Measurements from ENCODE around the gene ZNF521. TPM values are rescaled to one million over a fixed set of nuclear protein-coding genes. Genes with fewer than 3 reads are reported as not detected.

Gene ZNF521
- total RNA-seq, result 1.2 and 2.1 TPM in 2 replicates

DNA sequence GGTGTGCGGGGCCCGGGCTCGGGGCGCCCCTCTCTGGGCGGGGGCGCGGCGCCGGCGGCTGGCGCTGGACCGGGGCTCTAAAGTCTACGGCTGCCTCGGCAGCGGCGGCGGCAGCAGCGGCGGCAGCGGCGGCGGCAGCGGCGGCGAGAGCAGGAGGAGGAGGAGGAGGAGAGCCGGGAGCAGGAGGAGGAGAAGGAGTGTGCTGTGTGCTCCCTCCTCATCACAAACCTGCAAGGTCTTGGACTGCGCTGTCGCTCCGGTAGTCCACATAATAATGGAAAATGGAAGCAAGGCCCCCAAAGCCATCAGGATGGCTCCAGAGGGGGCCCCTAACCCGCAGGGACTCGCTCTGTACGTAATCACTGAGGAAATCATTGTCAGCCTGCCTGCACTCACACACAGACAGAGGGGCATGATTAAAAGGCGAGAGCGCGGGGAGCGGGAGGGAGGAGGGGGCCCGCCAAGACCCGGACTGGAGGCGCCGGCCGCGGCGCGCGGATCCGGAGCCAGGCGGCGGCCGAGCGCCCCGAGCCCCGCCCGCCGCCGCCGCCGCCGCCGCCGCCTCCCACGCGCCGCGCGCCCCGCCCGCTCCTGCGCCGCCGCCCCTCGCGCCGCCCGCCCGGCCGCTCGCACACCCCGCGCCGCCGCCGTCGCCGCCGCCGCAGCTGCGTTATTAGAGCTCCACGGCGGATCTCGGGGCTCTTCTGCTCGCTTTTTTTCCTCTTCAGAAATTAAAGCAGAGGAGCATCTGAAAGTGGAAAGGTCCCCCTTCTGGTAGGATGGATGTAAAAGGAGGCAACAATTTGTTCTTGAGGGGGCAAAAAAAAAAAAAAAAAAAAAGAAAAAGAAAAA, at the start of gene ZNF521:
ZNF521 (minus strand) TSS at position 390 of the 852 bp plus-strand sequence. CDS start 1,220 bp downstream, outside the sequence.

